ENCODE results near the gene SUN5. TPM values are rescaled to one million over a fixed set of nuclear protein-coding genes. Genes with fewer than 3 reads are reported as not detected.

The SUN5 gene
- total RNA-seq, 1 experiment from 2014 or later = not detected

- H3K36me3 ChIP-seq (ENCODE audit: low read depth) = no peaks in the 10 kb centered on the region
- no peaks in the 10 kb centered on the region for H4K20me1 ChIP-seq (ENCODE audit: insufficient read depth)
- no peak for TF ChIP-seq CTCF (conservative IDR thresholded peaks at IDR 0.05)
- no peak for TF ChIP-seq EZH2 (IDR thresholded peaks at IDR 0.05; ENCODE audit: low read depth)
- no peaks in the 10 kb centered on the region; the same call in 1 of the 2 replicates for H3K9me3 ChIP-seq (ENCODE audit: insufficient read depth, low read depth)
- no peak for DNase-seq
- H3K4me3 ChIP-seq = no peak overlapping the region
- peaks cover 75% of the 10 kb centered on the region for H3K27me3 ChIP-seq (ENCODE audit: insufficient read depth, low read depth)
- BruUV-seq (replicated peaks) = no TSS peak
- no peaks in the 10 kb centered on the region for H3K79me2 ChIP-seq (ENCODE audit: low read depth)
- H3K4me2 ChIP-seq = no peak overlapping the region
- no peak overlapping the region for H3K27ac ChIP-seq
- ChIA-PET POLR2A (ENCODE audit: unreplicated experiment) (no interaction called here), CTCF (interaction anchor here (0.6 kb wide), 1 partner anchor 976 kb away, joined by 3 read pairs; no protein-coding TSS in a partner anchor)
- no peaks in the 10 kb centered on the region for H3F3A ChIP-seq (ENCODE audit: insufficient read depth, low read depth)
- H3K4me1 ChIP-seq (replicated peaks; ENCODE audit: insufficient read depth) = no peaks in the 10 kb centered on the region
- no peaks in the 10 kb centered on the region for H3K9me2 ChIP-seq (ENCODE audit: insufficient read depth)
- H2AFZ ChIP-seq = no peak overlapping the region
- intact Hi-C loops (cut with micrococcal nuclease; ENCODE audit: unreplicated experiment) = no loop called here
These were observed 13.8 kb downstream of the SUN5 start for GRCh38 chr20:32990426-32990825.

DNA sequence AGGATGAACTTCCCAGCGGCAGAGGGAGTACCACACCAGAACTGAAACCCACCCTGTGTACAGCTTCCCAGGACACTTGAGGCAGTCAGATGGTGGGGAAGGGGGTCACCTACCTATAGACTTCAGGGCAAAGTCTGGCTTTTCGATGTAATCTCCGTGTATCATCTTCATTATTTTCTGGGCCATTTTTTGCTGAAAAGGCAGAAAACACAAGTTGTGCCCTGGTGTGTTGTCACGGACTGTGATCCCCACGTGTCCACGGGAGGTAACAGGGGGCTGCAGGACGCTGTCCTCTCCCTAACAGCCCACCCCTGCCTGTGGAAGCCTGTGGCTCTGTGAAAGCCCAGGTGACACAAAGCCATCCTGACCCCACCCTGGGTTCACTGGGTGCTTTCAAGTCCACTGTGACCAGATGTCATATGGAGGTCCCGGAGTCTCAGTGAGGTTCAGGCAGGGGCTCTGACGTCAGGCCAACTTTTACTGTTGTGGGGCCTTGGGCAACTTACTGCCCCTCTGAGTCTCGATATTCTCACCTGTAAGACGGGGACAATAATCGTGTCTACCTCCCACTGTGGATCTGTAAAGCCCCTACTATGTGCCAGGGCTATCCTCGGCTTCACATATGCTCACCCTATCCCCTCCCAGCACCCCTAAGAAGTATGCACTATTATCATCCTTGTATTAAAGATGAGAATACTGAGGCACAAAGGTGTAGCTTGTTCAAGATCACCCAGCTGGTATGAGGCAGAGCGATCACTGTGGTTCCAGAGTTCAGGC is 14.5 kb downstream of the SUN5 start:
- intact Hi-C loops (cut with micrococcal nuclease; ENCODE audit: unreplicated experiment) = no loop called here
- no TSS peak for BruUV-seq (replicated peaks)
- CTCF ChIA-PET = no interaction called here

DNA sequence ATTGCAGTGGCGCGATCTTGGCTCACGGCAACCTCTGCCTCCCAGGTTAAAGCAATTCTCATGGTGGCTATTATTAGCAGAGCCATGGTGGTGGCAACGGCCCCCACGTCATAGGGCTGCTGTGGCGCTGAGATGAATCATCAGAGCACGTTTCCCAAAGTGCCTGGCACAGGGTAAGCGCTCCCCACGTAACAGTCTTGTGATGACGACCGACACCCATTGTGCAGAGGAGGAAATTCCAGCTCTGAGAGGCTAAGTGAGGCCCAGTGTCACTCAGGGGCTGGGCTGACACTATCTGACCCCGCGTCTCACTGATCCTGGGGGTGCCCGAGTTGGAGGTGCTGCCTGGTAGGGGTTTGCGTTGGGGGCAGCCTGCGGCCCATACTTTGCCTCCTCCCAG is 16.2 kb downstream of the SUN5 start:
- Histone ChIP-seq H3K27me3 (ENCODE audit: insufficient read depth, low read depth) (peaks cover 80% of the 10 kb centered on the region), H3K9me3 (ENCODE audit: insufficient read depth, low read depth) (no peaks in the 10 kb centered on the region), H3K4me2 (no peak overlapping the region), H4K20me1 (ENCODE audit: insufficient read depth) (no peaks in the 10 kb centered on the region), H3F3A (ENCODE audit: insufficient read depth, low read depth) (no peaks in the 10 kb centered on the region), H2AFZ (no peak overlapping the region), H3K4me1 (replicated peaks; ENCODE audit: insufficient read depth) (no peaks in the 10 kb centered on the region), H3K4me3 (no peak overlapping the region), H3K79me2 (ENCODE audit: low read depth) (no peaks in the 10 kb centered on the region), H3K9me2 (ENCODE audit: insufficient read depth) (no peaks in the 10 kb centered on the region), H3K36me3 (ENCODE audit: low read depth) (no peaks in the 10 kb centered on the region), H3K27ac (no peak overlapping the region)
- ChIA-PET CTCF (no interaction called here), POLR2A (ENCODE audit: unreplicated experiment) (no interaction called here)
- TF ChIP-seq EZH2 (IDR thresholded peaks at IDR 0.05; ENCODE audit: low read depth) (no peak), CTCF (conservative IDR thresholded peaks at IDR 0.05) (no peak)
- intact Hi-C loops (cut with micrococcal nuclease; ENCODE audit: unreplicated experiment) = no loop called here
- no TSS peak for BruUV-seq (replicated peaks)
- no peak for DNase-seq

More for the DNA sequence above, 14.5 kb downstream of the SUN5 start:
- H3K36me3 ChIP-seq (ENCODE audit: low read depth) = no peaks in the 10 kb centered on the region
- no peak overlapping the region for H3K4me2 ChIP-seq
- no peak for TF ChIP-seq EZH2 (IDR thresholded peaks at IDR 0.05; ENCODE audit: low read depth)
- no peak for TF ChIP-seq CTCF (conservative IDR thresholded peaks at IDR 0.05)
- H4K20me1 ChIP-seq (ENCODE audit: insufficient read depth) = no peaks in the 10 kb centered on the region
- no peaks in the 10 kb centered on the region for H3F3A ChIP-seq (ENCODE audit: insufficient read depth, low read depth)
- no peaks in the 10 kb centered on the region for H3K4me1 ChIP-seq (replicated peaks; ENCODE audit: insufficient read depth)
- no peaks in the 10 kb centered on the region for H3K9me2 ChIP-seq (ENCODE audit: insufficient read depth)
- no peak overlapping the region for H3K27ac ChIP-seq
- DNase-seq = no peak
- POLR2A ChIA-PET (ENCODE audit: unreplicated experiment) = interaction anchor here (0.5 kb wide), 1 partner anchor 1046 kb away, joined by 4 read pairs; no protein-coding TSS in a partner anchor
- H3K9me3 ChIP-seq (ENCODE audit: insufficient read depth, low read depth) = no peaks in the 10 kb centered on the region
- H2AFZ ChIP-seq = no peak overlapping the region
- H3K4me3 ChIP-seq = no peak overlapping the region
- H3K79me2 ChIP-seq (ENCODE audit: low read depth) = no peaks in the 10 kb centered on the region
- peaks cover 77% of the 10 kb centered on the region for H3K27me3 ChIP-seq (ENCODE audit: insufficient read depth, low read depth)

Measured in PC-9 (cell line).